SK-N-SH treated with all-trans-retinoic acid at 6 μM for 48 hours (cell line): ENCODE results near the gene ERBB2.

Source experiments
- ATAC-seq: fragments of 200-7000 bp; cut with Tn5 transposase; 3 replicates; pipeline ENCODE4 v1.9.1; 2020; ENCODE audit warnings: mild to moderate bottlenecking, moderate library complexity
- ARNTL ChIP-seq: fragments of 450-650 bp; formaldehyde crosslinking; IDR thresholded peaks from 2 replicates; pipeline ENCODE4 v1.5.0; 2020; ENCODE audit warnings: low read depth, mild to moderate bottlenecking, moderate library complexity, borderline replicate concordance
- BACH2 ChIP-seq: fragments of 250-450 bp; sonication (Bioruptor Pico); IDR thresholded peaks from 2 replicates; pipeline ENCODE4 v1.9.0; 2021; ENCODE audit warnings: mild to moderate bottlenecking, borderline replicate concordance
- CSDC2 ChIP-seq: fragments of 250-450 bp; sonication (Bioruptor Pico); IDR thresholded peaks from 2 replicates; pipeline ENCODE4 v1.5.0; 2020; ENCODE audit warnings: mild to moderate bottlenecking, moderate library complexity
- ESRRG ChIP-seq: fragments of 250-450 bp; sonication (Bioruptor Pico); IDR thresholded peaks from 2 replicates; pipeline ENCODE4 v1.6.1; 2021; ENCODE audit warnings: mild to moderate bottlenecking
- GLIS3 ChIP-seq: fragments of 250-450 bp; sonication (Bioruptor Pico); IDR thresholded peaks from 2 replicates; pipeline ENCODE4 v1.5.0; 2020; ENCODE audit warnings: mild to moderate bottlenecking, moderate library complexity
- ISL1 ChIP-seq: fragments of 250-450 bp; sonication (Bioruptor Pico); IDR thresholded peaks from 2 replicates; pipeline ENCODE4 v2.1.2; 2022; ENCODE audit warnings: mild to moderate bottlenecking, moderate library complexity
- SNAI2 ChIP-seq: fragments of 250-450 bp; sonication (Bioruptor Pico); IDR thresholded peaks from 2 replicates; pipeline ENCODE4 v1.5.0; 2020; ENCODE audit warnings: mild to moderate bottlenecking, moderate library complexity
- ZC3H10 ChIP-seq: fragments of 250-450 bp; sonication (Bioruptor Pico); IDR thresholded peaks from 2 replicates; pipeline ENCODE4 v1.5.1; 2021; ENCODE audit warnings: mild to moderate bottlenecking, moderate library complexity
- ZFP3 ChIP-seq: fragments of 250-450 bp; sonication (Bioruptor Pico); IDR thresholded peaks from 2 replicates; pipeline ENCODE4 v1.5.0; 2020; ENCODE audit warnings: mild to moderate bottlenecking, moderate library complexity
- ZFP30 ChIP-seq: fragments of 450-650 bp; formaldehyde crosslinking; IDR thresholded peaks from 2 replicates; pipeline ENCODE4 v1.5.0; 2022; ENCODE audit warnings: mild to moderate bottlenecking, moderate library complexity
- ZNF70 ChIP-seq: fragments of 450-650 bp; formaldehyde crosslinking; IDR thresholded peaks from 2 replicates; pipeline ENCODE4 v1.5.0; 2020; ENCODE audit warnings: mild to moderate bottlenecking, moderate library complexity
- TF ChIP-seq, protein P1 (sequence below): fragments of 250-450 bp; sonication (Bioruptor Pico); IDR thresholded peaks from 2 replicates; pipeline ENCODE4 v1.8.0; 2021; ENCODE audit warnings: low read depth, mild to moderate bottlenecking, moderate library complexity, borderline replicate concordance
- TF ChIP-seq, protein P2 (sequence below): fragments of 250-450 bp; sonication (Bioruptor Pico); IDR thresholded peaks from 2 replicates; pipeline ENCODE4 v1.5.0; 2020; ENCODE audit warnings: mild to moderate bottlenecking, moderate library complexity
- TF ChIP-seq, protein P3 (sequence below): fragments of 250-450 bp; sonication (Bioruptor Pico); IDR thresholded peaks from 2 replicates; pipeline ENCODE4 v1.5.1; 2021; ENCODE audit warnings: mild to moderate bottlenecking, moderate library complexity
- TF ChIP-seq, protein P4 (sequence below): fragments of 250-450 bp; sonication (Bioruptor Pico); IDR thresholded peaks from 2 replicates; pipeline ENCODE4 v1.8.0; 2020; ENCODE audit warnings: mild to moderate bottlenecking, moderate library complexity, borderline replicate concordance

ERBB2 gene

DNA sequence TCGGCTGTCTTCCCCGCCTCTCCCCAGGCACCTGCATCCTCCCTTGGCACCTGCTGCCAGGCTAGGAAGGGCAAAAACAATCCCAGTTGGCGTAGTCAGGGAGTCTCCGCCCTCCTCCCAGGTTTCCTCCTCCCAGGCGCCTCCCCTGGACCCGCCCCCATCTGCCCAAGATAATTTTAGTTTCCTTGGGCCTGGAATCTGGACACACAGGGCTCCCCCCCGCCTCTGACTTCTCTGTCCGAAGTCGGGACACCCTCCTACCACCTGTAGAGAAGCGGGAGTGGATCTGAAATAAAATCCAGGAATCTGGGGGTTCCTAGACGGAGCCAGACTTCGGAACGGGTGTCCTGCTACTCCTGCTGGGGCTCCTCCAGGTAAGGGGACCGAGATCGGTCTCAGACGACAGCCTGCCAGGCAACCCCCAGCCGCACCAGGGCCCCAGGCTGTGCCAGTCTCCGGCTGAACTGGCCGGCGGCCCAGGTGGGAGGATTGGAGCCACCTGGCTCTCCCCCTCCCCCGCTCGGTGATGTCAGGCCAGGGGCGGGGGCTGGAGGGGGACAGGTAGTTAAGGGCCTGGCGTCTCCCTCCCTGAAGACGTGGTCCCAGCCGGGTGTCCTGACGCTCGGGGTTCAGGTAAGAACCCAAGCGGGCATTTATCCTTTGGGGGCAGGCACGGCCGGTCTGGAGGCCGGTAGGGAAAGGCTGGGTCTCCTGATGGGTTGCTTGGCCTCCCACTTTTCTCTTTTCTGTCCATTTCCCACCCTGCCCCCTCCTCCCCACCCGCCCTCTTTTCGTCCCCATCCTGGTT is 38.1 kb downstream of the ERBB2 start, which contains the start of gene GRB7:
GRB7 (plus strand) TSS at position 179 of the 808 bp plus-strand sequence. CDS start 4,364 bp downstream, outside the sequence.
- no peak for TF ChIP-seq GLIS3 (CRISPR knock-in tag)
- no peak for TF ChIP-seq ZFP3 (CRISPR knock-in tag)
- TF ChIP-seq, protein P1, sequence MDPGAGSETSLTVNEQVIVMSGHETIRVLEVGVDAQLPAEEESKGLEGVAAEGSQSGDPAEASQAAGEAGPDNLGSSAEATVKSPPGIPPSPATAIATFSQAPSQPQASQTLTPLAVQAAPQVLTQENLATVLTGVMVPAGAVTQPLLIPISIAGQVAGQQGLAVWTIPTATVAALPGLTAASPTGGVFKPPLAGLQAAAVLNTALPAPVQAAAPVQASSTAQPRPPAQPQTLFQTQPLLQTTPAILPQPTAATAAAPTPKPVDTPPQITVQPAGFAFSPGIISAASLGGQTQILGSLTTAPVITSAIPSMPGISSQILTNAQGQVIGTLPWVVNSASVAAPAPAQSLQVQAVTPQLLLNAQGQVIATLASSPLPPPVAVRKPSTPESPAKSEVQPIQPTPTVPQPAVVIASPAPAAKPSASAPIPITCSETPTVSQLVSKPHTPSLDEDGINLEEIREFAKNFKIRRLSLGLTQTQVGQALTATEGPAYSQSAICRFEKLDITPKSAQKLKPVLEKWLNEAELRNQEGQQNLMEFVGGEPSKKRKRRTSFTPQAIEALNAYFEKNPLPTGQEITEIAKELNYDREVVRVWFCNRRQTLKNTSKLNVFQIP (CRISPR knock-in tag), result no peak
- no peak for TF ChIP-seq CSDC2 (CRISPR knock-in tag)
- TF ChIP-seq, protein P2, sequence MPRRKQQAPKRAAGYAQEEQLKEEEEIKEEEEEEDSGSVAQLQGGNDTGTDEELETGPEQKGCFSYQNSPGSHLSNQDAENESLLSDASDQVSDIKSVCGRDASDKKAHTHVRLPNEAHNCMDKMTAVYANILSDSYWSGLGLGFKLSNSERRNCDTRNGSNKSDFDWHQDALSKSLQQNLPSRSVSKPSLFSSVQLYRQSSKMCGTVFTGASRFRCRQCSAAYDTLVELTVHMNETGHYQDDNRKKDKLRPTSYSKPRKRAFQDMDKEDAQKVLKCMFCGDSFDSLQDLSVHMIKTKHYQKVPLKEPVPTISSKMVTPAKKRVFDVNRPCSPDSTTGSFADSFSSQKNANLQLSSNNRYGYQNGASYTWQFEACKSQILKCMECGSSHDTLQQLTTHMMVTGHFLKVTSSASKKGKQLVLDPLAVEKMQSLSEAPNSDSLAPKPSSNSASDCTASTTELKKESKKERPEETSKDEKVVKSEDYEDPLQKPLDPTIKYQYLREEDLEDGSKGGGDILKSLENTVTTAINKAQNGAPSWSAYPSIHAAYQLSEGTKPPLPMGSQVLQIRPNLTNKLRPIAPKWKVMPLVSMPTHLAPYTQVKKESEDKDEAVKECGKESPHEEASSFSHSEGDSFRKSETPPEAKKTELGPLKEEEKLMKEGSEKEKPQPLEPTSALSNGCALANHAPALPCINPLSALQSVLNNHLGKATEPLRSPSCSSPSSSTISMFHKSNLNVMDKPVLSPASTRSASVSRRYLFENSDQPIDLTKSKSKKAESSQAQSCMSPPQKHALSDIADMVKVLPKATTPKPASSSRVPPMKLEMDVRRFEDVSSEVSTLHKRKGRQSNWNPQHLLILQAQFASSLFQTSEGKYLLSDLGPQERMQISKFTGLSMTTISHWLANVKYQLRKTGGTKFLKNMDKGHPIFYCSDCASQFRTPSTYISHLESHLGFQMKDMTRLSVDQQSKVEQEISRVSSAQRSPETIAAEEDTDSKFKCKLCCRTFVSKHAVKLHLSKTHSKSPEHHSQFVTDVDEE (CRISPR knock-in tag), result no peak
- TF ChIP-seq ISL1 (CRISPR knock-in tag), result no peak
- no peak for TF ChIP-seq SNAI2 (CRISPR knock-in tag)
- TF ChIP-seq, all 23 proteins: peak for 0
- no peak for ATAC-seq

DNA sequence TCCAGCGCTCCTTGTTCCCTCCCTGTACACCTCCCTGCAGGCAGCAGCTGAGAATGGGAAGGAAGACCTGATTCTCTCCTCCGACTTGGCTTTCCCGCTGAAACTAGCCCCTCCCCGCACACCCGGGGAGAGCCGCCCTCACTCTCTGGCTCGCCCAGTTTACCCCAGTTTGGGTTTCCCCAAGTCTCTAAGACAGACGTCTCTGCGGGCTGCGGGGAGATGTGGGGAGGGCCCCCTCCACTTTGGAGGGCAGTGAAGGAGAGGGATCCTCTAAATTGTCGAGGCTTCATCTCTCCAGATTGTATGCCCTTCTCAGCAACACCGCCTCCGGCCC is 38.7 kb downstream of the ERBB2 start:
- TF ChIP-seq, protein P3, sequence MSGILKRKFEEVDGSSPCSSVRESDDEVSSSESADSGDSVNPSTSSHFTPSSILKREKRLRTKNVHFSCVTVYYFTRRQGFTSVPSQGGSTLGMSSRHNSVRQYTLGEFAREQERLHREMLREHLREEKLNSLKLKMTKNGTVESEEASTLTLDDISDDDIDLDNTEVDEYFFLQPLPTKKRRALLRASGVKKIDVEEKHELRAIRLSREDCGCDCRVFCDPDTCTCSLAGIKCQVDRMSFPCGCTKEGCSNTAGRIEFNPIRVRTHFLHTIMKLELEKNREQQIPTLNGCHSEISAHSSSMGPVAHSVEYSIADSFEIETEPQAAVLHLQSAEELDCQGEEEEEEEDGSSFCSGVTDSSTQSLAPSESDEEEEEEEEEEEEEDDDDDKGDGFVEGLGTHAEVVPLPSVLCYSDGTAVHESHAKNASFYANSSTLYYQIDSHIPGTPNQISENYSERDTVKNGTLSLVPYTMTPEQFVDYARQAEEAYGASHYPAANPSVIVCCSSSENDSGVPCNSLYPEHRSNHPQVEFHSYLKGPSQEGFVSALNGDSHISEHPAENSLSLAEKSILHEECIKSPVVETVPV, result no peak
- TF ChIP-seq, protein P4, sequence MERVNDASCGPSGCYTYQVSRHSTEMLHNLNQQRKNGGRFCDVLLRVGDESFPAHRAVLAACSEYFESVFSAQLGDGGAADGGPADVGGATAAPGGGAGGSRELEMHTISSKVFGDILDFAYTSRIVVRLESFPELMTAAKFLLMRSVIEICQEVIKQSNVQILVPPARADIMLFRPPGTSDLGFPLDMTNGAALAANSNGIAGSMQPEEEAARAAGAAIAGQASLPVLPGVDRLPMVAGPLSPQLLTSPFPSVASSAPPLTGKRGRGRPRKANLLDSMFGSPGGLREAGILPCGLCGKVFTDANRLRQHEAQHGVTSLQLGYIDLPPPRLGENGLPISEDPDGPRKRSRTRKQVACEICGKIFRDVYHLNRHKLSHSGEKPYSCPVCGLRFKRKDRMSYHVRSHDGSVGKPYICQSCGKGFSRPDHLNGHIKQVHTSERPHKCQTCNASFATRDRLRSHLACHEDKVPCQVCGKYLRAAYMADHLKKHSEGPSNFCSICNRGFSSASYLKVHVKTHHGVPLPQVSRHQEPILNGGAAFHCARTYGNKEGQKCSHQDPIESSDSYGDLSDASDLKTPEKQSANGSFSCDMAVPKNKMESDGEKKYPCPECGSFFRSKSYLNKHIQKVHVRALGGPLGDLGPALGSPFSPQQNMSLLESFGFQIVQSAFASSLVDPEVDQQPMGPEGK (CRISPR knock-in tag), result no peak
- TF ChIP-seq ZC3H10 (CRISPR knock-in tag) (no peak), ZNF70 (no peak), BACH2 (CRISPR knock-in tag) (no peak), ESRRG (CRISPR knock-in tag) (no peak), ARNTL (CRISPR knock-in tag) (no peak), ZFP30 (CRISPR knock-in tag) (no peak), CSDC2 (CRISPR knock-in tag) (no peak)
- TF ChIP-seq, protein P2 (CRISPR knock-in tag), result no peak
- TF ChIP-seq, protein P1 (CRISPR knock-in tag), result no peak
- TF ChIP-seq, all 23 proteins: peak for 0
- no peak for ATAC-seq
